ENCODE results near the gene KASH5. TPM values are rescaled to one million over a fixed set of nuclear protein-coding genes. Genes with fewer than 3 reads are reported as not detected.

Gene KASH5
- total and polyA plus RNA-seq, 2 of the 4 experiments (the other 2 are of a cell fraction) = not detected

GRCh38 chr19:49443366-49444099 lies 55.5 kb downstream of the KASH5 start:
- H3K23ac ChIP-seq (ENCODE audit: low read depth, low read length) = no peak overlapping the region; the same call in 1 of the 2 replicates
- H4K5ac ChIP-seq (ENCODE audit: low read depth, low read length) = no peak overlapping the region
- WGBS, 2 experiments (ENCODE audit: extremely low coverage in 2 of 2, insufficient read length in 1 of 2) = 0% methylated on average over 9 of the region's 47 CpGs; no CpG with 5 or more reads in 1 of the 2 experiments
- in situ Hi-C loops (cut with MboI; ENCODE audit: low sequenced_read_pairs) (loop anchor here (10.0 kb wide), 1 partner anchor 49 kb away; no protein-coding TSS in a partner anchor), intact Hi-C loops (cut with micrococcal nuclease) (loop anchor here (1.0 kb wide), 4 partner anchors 51 to 217 kb away; partner anchors contain the start of gene DKKL1), dilution Hi-C loops (cut with HindIII; ENCODE audit: low sequenced_read_pairs, unreplicated experiment) (no loop called here)
- ATAC-seq (ENCODE audit: low read depth) = peak; percentile 90
- no peak overlapping the region for H2BK15ac ChIP-seq (ENCODE audit: low read depth, low read length)
- TF ChIP-seq SMC3 (IDR thresholded peaks at IDR 0.05; ENCODE audit: low read depth, low read length) (peak; percentile 79), RAD21 (IDR thresholded peaks at IDR 0.05; ENCODE audit: low read length) (peak; percentile 74), NFE2L2 (IDR thresholded peaks at IDR 0.05; ENCODE audit: low read depth, low read length) (no peak), MAFK (IDR thresholded peaks at IDR 0.05; ENCODE audit: low read depth, low read length) (no peak), MAZ (IDR thresholded peaks at IDR 0.05; ENCODE audit: borderline replicate concordance, low read depth, low read length) (peak; percentile 88), CTCF (conservative IDR thresholded peaks at IDR 0.05; ENCODE audit: low read depth, low read length) (peak; percentile 83), MXI1 (IDR thresholded peaks at IDR 0.05; ENCODE audit: borderline replicate concordance, low read depth, low read length) (peak; percentile 72; the same call in 1 of the 2 replicates)
- H4K20me1 ChIP-seq (ENCODE audit: insufficient read depth, low read length) = peaks cover 3% of the 10 kb centered on the region; the same call in 1 of the 2 replicates
- 0 out of 2 replicates have a peak overlapping the region, but pooled peaks have one; percentile 35 for H3K4ac ChIP-seq (ENCODE audit: low read depth, low read length)
- CTCF ChIA-PET = no interaction called here
- H2BK5ac ChIP-seq (ENCODE audit: low read depth, low read length, poor library complexity, severe bottlenecking) = no peak overlapping the region
- no peak overlapping the region; the same call in 1 of the 2 replicates for H3K27ac ChIP-seq (ENCODE audit: insufficient read depth, low read length)
- H3K9me1 ChIP-seq (ENCODE audit: insufficient read depth, low read length) = peaks cover 3% of the 10 kb centered on the region; the same call in 1 of the 2 replicates
- H4K8ac ChIP-seq (ENCODE audit: low read depth in 2 of 2, low read length in 2 of 2) = peak overlapping the region in 1 of 2 experiments; percentile 83; a peak in 1 of 4 replicates
- no peak overlapping the region for H2BK20ac ChIP-seq (ENCODE audit: low read depth, low read length)
- H4K91ac ChIP-seq (ENCODE audit: insufficient read depth, low read depth, low read length) = no peak overlapping the region; the same call in 1 of the 2 replicates
- no TSS peak for BruUV-seq (replicated peaks)
- H2AK9ac ChIP-seq (replicated peaks; ENCODE audit: low read depth, low read length, poor library complexity) = peak overlapping the region; percentile 85
- peaks cover 37% of the 10 kb centered on the region for H3K27me3 ChIP-seq (ENCODE audit: control insufficient read depth, insufficient read depth, low read length)
- H3K14ac ChIP-seq (replicated peaks; ENCODE audit: low read depth, low read length) = no peak overlapping the region
- peak overlapping the region; percentile 53 for H3K4me3 ChIP-seq (ENCODE audit: insufficient read depth, low read depth, low read length)
- H3K4me1 ChIP-seq (ENCODE audit: control insufficient read depth, insufficient read depth, low read length) = no peaks in the 10 kb centered on the region
- POLR2A ChIA-PET (ENCODE audit: unreplicated experiment) = no interaction called here
- DNase-seq = peak; percentile 92
- H2BK120ac ChIP-seq (ENCODE audit: low read depth, low read length) = no peak overlapping the region
- H3K9ac ChIP-seq (ENCODE audit: low read depth, low read length) = peak overlapping the region; percentile 45
- H3K18ac ChIP-seq (ENCODE audit: low read depth, low read length) = no peak overlapping the region
- H3K79me1 ChIP-seq (ENCODE audit: low read depth in 1 of 2, low read length in 2 of 2) = peaks cover 3 to 7% of the 10 kb centered on the region in 2 experiments; a peak in 2 of 4 replicates
- no peak overlapping the region; the same call in 1 of the 2 replicates for H2AK5ac ChIP-seq (ENCODE audit: low read depth, low read length)
- peak overlapping the region; percentile 93 for H3K4me2 ChIP-seq (ENCODE audit: low read depth, low read length)
- peak overlapping the region; percentile 100 for H2AFZ ChIP-seq (replicated peaks; ENCODE audit: low read length, poor library complexity)
- 0 out of 2 replicates have a peak overlapping the region, but pooled peaks have one; percentile 10 for H3K56ac ChIP-seq (ENCODE audit: extremely low read depth, insufficient read depth, low read length)
- H3K36me3 ChIP-seq (ENCODE audit: control insufficient read depth, insufficient read depth, low read length) = peaks cover 4% of the 10 kb centered on the region; the same call in 1 of the 2 replicates
- no peaks in the 10 kb centered on the region for H3K9me3 ChIP-seq (ENCODE audit: control insufficient read depth, insufficient read depth, low read length)

Measured in IMR-90 (cell line).